NCI-H460 (cell line): ENCODE data around the gene OPRD1. TPM values are rescaled to one million over a fixed set of nuclear protein-coding genes. Genes with fewer than 3 reads are reported as not detected.
"Not testable (repeated sequence)": the region's sequence is repeated elsewhere in the genome, so short reads cannot be mapped to it uniquely, and the experiment has no call there.

ENCODE experiments used
- DNase-seq: peaks from one replicate; pipeline ENCODE4 v3.0.0-alpha.2; 2016; ENCODE audit warnings: low read depth; ENCODE audit errors: extremely low read depth
- total RNA-seq: library from RNA; depleted of rRNA; stranded (reverse); fragments of >200 nt; shearing (Covaris generic); gene quantifications from 2 replicates; pipeline ENCODE4 v1.2.3, GENCODE V29; 2014

The OPRD1 gene
- total RNA-seq, 1 experiment from 2014 or later = not detected

DNA sequence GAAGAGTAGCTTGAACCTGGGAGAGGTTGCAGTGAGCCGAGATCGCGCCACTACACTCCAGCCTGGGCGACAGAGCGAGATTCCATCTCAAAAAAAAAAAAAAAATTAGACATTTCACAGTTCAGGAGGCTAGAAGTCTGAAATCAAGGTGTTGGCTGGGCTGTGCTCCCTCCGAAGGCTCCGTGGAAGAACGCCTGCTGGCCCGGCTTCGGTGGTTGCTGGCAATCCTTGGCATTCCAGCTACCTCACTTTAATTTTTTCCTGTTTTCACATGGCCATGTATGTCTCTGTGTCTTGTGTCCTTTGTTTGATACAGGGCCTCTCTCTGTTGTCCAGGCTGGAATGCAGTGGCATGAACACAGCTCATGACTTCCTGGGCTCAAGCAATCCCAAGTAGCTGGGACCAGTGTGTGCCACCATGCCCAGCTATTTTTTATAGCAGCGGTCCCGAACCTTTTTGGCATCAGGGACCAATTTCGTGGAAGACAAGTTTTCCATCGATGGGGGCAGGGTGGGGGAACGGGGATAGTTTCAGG, 24.5 kb downstream of the OPRD1 start:
- DNase-seq = no peak

DNA sequence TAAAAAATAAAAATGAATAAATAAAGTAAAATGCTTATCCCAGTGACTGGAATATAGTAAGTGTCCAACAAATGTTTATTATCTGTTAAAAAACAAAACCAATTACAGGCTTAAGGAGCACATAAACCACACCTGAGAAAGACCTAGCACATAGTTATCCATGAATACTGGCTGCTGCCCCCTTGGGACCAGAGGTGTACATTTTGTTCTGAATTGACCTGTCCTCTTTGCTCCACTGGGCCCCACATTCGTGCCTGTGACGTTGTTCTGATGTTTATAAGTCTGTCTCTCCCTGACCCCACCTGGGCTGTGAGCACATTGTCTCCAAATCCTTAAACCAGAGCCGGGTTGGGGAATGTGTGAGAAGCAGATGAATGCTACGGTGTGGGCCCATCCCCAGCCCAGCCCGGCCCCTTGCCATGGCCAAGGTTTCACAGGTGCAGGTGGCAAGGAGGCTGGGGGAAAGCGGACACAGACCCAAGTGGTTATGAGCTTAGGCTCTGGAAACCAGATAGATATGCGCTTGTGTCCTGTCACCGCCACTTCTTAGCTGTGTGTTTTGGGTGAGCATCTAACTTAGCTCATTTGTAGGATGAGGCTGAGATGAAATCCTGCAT, 29.1 kb downstream of the OPRD1 start:
- DNase-seq = no peak

DNA sequence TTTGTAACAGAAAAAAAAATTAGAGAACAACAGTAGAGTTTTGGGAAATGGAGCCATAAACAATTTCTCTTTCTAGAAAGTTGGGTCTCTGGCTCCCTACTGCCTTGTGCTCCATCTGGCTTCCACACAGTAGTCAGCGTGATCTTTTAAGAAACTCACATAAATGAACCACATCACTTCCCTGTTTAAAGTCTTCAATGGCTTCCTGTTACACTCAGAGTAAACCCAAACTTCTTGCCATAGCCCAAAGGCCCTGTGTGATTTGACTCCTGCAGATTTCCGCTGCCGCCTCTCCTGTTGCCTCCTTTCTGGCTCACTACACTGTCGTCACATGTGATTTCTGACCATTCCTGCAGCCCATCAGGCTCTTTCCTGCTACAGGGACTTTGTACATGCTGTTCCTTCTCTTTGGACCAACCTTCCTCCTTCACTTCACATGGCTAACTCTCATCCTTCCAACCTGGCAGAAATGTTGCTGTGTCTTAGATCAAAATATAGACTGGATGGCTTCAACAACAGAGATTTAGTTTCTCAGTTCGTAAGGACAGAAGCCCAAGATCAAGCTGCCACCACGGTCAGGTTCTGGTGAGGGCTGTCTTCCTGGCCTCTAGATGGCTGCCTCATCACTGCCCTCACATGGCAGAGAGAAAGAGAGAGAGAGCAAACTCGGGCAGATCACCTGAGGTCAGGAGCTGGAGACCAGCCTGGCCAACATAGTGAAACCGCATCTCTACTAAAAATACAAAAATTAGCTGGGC, 34.0 kb downstream of the OPRD1 start:
- DNase-seq = no peak

DNA sequence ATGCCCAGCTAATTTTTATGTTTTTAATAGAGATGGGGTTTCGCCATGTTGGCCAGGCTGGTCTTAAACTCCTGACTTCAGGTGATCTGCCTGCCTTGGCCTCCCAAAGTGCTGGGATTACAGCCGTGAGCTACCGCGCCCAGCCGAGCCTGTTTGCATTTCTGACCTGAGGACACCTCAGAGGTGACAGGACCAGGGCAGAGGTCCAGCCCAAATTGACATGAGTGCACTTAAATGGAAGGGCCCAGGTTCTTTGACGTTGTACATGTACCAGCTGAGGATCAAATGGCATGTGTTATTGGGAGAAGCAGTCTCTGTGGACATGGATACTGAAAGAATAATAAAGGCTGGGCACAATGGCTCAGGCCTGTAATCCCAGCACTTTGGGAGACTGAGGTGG, 35.2 kb downstream of the OPRD1 start:
- not testable (repeated sequence) for DNase-seq

DNA sequence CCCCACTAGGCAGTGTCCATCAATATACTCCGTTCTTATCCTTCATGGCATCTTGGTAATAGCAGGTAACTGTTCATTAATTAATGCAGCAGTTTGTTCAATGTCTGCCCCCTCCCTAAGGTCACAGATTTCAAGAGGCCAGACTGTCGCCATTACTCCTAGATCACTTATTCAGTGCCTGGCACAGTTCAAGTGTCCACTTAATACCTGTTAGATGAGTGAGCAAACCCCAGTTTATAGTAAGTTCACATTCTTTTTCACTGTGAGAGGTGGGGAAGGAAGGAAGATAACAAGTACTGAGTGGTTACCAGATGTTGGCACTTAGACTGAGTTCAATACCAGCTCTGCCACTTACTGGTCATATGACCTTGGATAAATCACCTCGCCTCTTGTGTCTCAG, 36.4 kb downstream of the OPRD1 start:
- no peak for DNase-seq

DNA sequence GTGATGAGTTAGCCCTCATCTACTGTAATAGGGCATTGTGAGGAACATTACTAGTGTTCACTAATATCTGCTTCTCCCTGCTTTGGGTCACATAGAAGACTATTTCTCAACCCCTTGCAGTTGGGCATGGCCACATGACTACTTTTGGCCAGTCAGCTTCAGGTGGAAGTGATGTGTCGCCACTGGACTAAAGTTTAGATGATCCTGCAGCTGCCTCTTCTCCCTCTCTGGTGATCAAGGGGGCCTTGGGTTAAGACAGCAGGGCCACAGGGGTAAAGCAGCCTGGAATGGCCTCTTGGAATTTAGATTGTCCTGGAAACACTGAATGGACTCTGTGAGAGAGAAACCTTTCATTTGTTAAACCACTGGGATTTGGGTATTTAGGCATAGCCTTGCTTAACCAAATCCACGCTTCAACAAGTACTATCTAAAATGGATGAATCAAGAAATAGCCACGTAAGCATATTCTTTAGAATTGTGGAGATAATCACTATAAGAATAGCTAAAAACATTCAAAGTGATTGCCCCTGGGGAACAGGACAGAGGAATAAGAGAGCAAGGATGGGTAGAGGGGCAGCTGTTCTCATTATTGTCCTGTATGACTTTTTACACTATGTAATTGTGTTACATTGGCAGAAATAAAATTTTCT, 41.2 kb downstream of the OPRD1 start:
- no peak for DNase-seq

DNA sequence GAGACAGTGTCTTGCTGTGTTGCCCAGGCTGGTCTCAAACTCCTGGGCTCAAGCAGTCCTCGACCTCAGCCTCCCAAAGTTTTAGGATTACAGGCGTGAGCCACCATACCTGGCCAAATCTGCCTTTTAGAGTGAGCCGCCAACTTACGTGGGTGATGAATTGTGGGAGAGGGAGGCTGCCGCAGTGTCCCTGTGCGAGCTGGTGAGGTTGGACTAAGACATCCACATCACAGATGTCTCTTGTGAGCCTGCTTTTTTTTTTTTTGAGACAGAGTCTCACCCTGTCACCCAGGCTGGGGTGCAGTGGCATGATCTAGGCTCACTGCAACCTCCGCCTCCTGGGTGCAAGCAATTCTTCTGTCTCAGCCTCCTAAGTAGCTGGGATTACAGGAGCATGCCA, 42.4 kb downstream of the OPRD1 start:
- not testable (repeated sequence) for DNase-seq

DNA sequence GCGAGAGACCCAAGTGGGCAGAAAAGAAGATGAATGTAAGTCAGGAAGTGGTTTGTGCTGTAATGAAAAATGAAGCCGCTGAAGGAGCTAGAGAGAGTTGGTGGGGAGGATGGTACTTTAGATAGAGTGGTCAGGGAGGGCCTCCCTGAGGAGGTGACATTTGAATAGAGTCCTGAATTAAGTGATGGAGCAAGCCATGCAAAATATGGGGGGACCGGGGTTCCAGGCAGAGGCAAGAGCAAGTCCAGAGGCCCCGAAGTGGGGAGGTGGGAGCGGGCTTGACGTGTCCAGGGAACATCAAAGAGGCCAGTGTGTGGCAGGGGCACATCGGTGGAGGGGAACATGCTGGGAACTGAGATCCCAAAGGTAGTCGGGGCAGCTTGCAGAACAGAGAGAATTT, 43.1 kb downstream of the OPRD1 start:
- DNase-seq = no peak

DNA sequence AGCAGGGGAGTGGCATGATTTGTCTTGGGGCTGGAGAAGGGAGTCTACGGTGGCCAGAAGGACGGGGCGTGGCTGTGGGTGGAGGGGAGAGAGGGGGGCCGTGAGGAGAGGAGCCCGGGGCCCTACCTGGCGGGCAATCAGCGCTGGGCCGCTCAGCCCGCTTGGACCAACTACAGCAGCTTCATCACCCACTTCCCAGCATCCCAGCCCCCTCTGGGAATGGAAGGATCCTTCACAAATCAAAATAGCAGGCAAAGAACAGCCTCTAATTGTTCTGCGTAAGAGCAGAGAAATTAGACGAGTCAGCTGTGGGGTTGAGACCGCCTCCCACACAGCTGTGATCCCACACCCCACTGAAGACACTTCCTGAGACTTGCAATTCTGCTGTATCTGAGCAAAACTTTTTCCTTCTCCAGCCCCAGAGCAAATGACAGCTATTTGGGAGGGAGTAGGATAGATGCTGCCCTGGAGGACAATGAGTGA, 43.5 kb downstream of the OPRD1 start:
- no peak for DNase-seq

DNA sequence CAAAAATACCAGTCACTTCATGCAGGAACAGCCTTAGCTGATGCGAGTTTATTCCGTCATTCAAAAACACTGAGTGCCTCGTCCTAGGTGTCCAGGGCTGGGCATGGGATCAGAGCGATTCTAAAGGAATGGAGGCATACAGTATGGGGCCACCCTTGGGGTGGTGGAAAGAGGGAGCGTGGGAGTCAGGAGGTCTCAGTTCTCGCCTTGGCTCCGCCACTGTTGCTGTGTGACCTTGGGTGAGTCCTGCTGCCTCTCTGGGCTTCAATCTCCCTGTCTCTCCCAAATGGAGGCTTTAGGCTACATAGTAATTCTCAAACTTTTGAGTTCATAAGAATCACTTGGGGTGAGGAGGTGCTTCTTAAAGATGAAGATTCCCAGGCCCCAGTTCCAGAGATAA, 44.0 kb downstream of the OPRD1 start:
- no peak for DNase-seq

DNA sequence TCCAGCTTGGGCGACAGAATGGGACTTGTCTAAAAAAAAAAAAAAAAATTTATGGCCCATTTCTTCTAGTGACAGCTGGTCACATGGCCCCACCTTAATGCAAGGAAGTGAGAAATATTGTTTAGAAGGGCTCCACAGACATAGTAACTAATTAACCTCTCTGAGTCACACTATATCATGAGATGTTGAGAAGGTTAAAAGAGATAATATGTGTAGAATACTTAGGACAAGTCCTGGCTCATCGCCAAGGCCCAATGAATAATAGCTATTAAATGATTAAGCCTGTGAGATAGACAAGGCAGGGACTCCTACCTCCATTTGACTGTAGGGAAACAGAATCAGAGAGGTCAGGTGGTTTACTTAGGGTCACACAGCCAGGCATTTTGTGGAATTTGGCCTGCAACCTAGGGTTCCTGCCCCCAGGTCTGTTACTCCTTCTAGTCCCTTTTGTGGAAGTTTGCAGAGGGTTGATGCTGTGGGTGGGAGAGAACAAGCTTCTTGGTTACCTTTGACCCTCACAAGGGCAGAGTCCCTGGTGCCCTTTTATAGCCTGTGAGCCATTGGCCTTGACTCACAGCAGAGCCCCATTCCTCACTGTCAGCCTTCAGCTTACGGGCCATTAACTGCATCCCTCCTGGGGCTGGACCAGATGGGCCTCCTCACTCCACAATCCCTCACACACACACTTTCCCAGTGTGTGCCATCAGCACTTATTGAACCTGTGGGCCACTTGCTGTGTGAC, 48.5 kb downstream of the OPRD1 start:
- no peak for DNase-seq

DNA sequence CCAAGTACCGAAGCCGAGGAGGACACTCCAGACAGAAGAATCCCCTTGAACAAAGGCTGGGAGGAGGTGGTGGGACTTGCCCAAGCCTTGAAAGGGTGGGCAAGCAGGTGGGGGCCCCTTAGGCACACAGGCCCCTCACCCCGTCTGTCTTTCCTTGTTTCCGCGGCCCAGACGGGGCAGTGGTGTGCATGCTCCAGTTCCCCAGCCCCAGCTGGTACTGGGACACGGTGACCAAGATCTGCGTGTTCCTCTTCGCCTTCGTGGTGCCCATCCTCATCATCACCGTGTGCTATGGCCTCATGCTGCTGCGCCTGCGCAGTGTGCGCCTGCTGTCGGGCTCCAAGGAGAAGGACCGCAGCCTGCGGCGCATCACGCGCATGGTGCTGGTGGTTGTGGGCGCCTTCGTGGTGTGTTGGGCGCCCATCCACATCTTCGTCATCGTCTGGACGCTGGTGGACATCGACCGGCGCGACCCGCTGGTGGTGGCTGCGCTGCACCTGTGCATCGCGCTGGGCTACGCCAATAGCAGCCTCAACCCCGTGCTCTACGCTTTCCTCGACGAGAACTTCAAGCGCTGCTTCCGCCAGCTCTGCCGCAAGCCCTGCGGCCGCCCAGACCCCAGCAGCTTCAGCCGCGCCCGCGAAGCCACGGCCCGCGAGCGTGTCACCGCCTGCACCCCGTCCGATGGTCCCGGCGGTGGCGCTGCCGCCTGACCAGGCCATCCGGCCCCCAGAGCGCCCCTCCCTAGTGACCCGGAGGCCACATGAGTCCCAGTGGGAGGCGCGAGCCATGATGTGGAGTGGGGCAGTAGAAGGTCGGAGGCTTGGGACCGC, 50.8 kb downstream of the OPRD1 start:
- DNase-seq = no peak

DNA sequence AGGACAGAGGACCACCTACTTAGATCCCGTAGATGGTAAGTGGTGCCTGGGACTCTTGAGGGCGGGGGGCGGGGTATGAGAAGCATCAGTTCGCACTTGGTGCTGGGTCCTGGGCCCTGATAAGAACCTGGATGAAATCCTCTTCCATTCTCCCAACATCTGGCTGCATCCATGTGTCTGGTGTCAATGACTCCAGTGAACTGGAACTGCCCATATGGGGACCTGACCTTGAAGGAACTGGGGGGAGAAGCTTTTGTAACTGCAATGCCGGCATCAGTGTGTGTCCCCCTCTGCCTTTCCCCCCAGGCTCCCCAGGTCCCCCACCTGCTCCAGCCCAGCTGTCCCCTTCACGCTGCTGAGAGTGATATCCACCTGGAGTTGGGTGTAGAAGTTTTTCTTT, 52.7 kb downstream of the OPRD1 start:
- DNase-seq = no peak

DNA sequence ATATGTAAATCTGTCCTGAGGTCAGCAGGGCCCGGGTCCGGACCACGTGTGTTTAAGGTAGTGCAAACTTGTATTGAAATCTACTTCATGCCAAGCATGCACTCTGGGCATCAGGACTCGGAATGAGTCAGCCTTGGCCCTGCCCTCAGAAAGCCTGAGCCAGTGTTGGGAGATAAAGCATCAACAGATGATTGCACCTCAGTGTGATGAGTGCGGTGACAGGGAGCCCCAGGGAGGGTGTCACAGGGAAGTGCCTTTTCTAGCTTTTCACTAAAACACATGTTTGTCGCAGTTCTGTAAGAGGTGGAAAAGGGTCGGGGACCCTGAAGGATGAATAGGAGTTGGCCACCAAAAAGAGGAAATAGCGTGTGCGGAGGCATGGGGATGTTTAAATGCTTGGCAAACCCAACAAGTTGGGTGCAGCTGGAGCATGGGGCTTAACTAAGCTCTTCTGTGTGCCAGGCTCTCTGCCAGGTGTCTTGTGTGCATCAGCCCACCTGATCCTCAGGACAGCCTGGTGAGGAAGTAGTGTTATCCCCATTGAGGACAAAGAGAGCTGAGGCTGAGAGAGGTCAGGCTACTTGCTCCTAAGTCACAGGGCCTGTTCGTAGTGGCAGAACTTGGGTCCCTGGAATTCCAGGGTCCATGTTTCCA, 54.2 kb downstream of the OPRD1 start:
- no peak for DNase-seq

DNA sequence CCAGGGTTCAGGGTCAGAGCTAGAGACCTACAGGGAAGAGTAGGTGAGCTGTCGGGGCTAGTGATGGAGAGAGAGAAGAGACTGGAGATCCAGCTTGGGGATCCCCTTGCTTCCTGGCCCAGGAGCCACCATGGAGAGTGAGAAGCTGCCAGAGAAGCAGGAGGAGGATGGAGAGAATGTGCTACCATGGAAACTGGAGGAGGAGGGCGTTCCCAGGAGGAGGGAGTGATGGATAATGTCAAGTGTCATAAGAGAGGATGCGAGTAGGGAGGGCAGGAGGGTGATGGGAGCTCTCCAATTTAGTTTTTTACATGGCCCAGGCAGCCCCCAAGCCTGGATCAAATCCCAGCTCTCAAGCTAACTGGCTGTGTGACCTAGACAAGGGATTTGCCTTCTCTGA, 55.9 kb downstream of the OPRD1 start:
- DNase-seq = no peak

DNA sequence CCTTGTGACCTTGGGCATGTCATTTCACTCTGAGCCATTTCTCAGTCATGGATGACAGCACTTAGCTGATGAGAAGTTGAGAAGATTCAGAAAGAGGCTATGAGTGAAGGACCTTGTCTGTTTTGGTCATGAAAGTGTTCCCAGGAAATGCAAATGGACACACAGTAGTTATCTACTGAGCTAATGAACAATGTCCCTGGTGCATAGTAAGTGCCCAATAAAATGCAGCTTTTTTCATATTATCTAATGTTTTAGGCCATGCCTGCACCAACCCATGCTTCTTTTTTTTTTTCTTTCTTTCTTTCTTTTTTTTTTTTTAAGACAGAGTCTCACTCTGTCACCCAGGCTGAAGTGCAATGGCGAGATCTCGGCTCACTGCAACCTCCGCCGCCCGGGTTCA, 58.0 kb downstream of the OPRD1 start:
- DNase-seq = no peak

DNA sequence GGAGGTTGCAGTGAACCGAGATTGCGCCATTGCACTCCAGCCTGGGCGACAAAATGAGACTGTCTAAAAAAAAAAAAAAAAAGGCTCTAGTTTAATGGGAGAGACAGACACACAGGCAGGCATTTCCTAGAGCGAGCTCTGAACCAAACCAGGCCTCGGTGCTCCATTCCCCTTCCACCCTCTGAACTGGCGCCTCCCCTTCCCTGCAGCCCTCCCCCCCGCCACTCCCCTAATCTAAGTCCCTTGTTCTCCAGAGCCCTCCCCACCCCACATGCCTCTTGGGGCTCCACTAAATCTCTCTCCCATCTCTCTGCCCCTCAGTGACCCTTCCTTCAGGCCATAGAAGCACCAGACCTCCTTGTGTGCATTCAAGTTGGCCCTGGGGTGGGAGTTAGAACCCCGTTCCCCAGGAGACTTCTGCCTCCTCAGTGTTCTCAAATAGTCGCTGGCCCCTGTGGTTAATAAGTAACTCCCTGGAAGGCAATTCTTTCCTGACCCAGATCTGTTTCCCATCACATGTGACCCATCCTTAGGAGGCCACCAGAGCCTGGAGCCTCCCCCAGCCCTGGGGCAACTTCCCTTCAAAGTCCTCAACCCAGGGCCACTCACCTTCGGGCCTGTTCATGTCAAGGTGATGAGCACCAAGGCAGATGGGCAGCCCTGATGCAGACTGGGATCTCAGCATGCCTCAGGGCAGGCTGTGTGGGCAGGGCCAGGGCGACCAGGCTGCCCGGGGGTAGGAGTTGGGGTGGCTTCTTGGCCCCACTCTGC, 59.8 kb downstream of the OPRD1 start:
- DNase-seq = no peak

DNA sequence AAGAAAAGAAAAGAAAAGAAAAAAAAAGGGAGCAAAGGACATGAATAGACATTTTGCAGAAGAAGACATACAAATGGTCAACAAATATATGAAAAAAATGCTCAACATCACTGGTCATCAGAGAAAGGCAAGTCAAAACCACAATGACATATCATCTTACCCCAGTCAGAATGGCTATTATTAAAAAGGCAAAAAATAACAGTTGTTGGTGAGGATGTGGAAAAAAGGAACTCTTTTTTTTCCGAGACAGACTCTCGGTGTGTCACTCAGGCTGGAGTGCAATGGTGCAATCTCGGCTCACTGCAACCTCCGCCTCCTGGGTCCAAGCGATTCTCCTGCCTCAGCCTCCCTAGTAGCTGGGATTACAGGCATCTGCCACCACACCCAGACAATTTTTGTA, 63.2 kb downstream of the OPRD1 start:
- DNase-seq = not testable (repeated sequence)
